Neural crest cell (in vitro differentiated cells): ENCODE data around the gene PCMTD2. TPM values are rescaled to one million over a fixed set of nuclear protein-coding genes. Genes with fewer than 3 reads are reported as not detected.
A peak's percentile ranks its signal among the peaks of the same experiment; 100 is the strongest.

Experiments used
- DNase-seq: peaks from one replicate; pipeline ENCODE4 v3.0.0; 2021; ENCODE audit warnings: low read depth, mixed read lengths, low spot score
- H3K27ac Mint-ChIP-seq: one replicate; pipeline ENCODE4 v1.8.0; 2021; ENCODE audit warnings: mild to moderate bottlenecking, mixed read lengths; ENCODE audit not compliant: unreplicated experiment
- H3K27me3 Mint-ChIP-seq: 2 replicates; pipeline ENCODE4 v1.8.0; 2021; ENCODE audit warnings: low read depth, mild to moderate bottlenecking, mixed read lengths
- H3K36me3 Mint-ChIP-seq: 2 replicates; pipeline ENCODE4 v1.8.0; 2021; ENCODE audit warnings: low read depth, mild to moderate bottlenecking, mixed read lengths
- H3K4me1 Mint-ChIP-seq: 2 replicates; pipeline ENCODE4 v1.8.0; 2021; ENCODE audit warnings: mixed read lengths
- H3K4me3 Mint-ChIP-seq: one replicate; pipeline ENCODE4 v1.8.0; 2021; ENCODE audit warnings: mild to moderate bottlenecking, mixed read lengths
- H3K9me3 Mint-ChIP-seq: 2 replicates; pipeline ENCODE4 v1.8.0; 2021; ENCODE audit warnings: mixed read lengths
- long read RNA-seq: library from polyadenylated mRNA; unstranded; transcript quantifications from one replicate; pipeline ENCODE4 v2.0.0, GENCODE V29; 2020
- total RNA-seq: library from RNA; stranded (reverse); gene quantifications from 2 replicates; pipeline ENCODE4 v1.2.1, GENCODE V29; 2021
- TF ChIP-seq, protein P1 (sequence below): fragments of 200-600 bp; sonication (generic); conservative IDR thresholded peaks from 2 replicates; pipeline ENCODE4 v1.5.0; 2021; ENCODE audit warnings: antibody characterized with exemption, mild to moderate bottlenecking

Gene PCMTD2
- total RNA-seq: 61.6 and 65.4 TPM in 2 replicates
- long read RNA-seq, transcript PCMTD2-203 (6 exons, 3,843 nt): major isoform, 59 of 75 reads
- long read RNA-seq, partial matches to known transcripts: 7 of 75 reads
- long read RNA-seq, other reads (novel, unspliced or antisense): 6 of 75 reads

DNA sequence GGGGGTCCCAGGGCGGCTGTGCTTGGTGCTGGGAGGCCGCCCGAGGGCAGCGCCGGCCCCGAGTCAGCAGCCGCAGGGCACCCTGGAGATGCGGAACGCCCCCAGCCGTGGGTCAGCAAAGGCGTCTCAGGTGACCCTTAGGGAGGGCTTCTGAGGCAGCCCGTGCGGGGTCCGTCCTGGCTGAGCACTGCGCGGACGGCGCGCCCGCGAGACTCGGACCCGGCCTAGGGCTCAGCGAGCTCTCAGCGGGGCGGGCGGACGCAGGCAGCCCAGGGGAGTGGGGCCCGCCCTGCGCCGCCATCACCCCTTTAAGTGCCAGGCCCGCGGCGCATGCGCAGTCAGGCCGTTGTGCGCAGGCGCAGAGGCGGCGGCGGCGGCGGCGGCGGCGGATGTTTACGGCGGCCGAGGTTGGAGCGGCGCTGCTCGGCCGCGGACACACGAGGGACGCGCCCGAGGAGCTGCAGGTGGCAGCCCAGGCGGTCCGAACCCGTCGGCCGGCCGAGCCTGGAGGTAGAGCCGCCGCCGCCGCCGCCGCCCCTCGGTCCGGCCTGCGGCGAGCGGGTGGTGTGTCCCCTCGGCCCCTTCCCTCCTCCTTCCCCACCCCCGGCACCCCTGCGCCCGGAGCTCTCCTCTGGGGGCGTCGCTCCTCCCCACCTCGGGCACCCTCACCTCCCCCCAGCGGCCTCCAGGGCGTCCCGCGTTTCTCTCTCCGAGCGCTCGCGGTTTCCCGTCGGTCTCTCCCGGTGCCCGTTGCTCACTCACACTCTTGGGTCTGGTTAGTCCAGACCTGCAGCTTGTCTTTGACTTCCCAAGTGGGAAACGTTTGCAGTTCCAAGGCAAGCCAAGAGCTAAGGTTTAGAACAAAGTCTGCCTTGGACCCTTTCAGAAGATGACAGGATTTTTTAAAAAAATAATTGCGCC lies at the start of gene PCMTD2:
PCMTD2 (plus strand) TSS at position 388 of the 921 bp plus-strand sequence. CDS start 4,218 bp downstream, outside the sequence.
- Mint-ChIP-seq H3K36me3 (no peaks in the 10 kb centered on the region), H3K4me3 (peak within 1 kb of the TSS; percentile 96), H3K27ac (peak within 1 kb of the TSS; percentile 97), H3K27me3 (peaks cover 22% of the 10 kb centered on the region), H3K9me3 (no peaks in the 10 kb centered on the region), H3K4me1 (peaks cover 30% of the 10 kb centered on the region)
- TF ChIP-seq, protein P1, sequence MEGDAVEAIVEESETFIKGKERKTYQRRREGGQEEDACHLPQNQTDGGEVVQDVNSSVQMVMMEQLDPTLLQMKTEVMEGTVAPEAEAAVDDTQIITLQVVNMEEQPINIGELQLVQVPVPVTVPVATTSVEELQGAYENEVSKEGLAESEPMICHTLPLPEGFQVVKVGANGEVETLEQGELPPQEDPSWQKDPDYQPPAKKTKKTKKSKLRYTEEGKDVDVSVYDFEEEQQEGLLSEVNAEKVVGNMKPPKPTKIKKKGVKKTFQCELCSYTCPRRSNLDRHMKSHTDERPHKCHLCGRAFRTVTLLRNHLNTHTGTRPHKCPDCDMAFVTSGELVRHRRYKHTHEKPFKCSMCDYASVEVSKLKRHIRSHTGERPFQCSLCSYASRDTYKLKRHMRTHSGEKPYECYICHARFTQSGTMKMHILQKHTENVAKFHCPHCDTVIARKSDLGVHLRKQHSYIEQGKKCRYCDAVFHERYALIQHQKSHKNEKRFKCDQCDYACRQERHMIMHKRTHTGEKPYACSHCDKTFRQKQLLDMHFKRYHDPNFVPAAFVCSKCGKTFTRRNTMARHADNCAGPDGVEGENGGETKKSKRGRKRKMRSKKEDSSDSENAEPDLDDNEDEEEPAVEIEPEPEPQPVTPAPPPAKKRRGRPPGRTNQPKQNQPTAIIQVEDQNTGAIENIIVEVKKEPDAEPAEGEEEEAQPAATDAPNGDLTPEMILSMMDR: peak; percentile 22
- DNase-seq: peak; percentile 76

GRCh38 chr20:64206614-64207013 lies 48.9 kb upstream of the PCMTD2 start:
- DNase-seq: no peak
- Mint-ChIP-seq H3K27ac (no peak overlapping the region), H3K27me3 (no peaks in the 10 kb centered on the region), H3K9me3 (no peaks in the 10 kb centered on the region), H3K4me3 (no peak overlapping the region), H3K36me3 (no peaks in the 10 kb centered on the region), H3K4me1 (peaks cover 31% of the 10 kb centered on the region)
- TF ChIP-seq, protein P1: no peak

GRCh38 chr20:64207641-64208590 lies 47.6 kb upstream of the PCMTD2 start:
- Mint-ChIP-seq H3K27me3 (no peaks in the 10 kb centered on the region), H3K4me1 (peaks cover 37% of the 10 kb centered on the region), H3K27ac (peak overlapping the region; percentile 85), H3K9me3 (no peaks in the 10 kb centered on the region), H3K36me3 (no peaks in the 10 kb centered on the region), H3K4me3 (no peak overlapping the region)
- TF ChIP-seq, protein P1: no peak
- no peak for DNase-seq

DNA sequence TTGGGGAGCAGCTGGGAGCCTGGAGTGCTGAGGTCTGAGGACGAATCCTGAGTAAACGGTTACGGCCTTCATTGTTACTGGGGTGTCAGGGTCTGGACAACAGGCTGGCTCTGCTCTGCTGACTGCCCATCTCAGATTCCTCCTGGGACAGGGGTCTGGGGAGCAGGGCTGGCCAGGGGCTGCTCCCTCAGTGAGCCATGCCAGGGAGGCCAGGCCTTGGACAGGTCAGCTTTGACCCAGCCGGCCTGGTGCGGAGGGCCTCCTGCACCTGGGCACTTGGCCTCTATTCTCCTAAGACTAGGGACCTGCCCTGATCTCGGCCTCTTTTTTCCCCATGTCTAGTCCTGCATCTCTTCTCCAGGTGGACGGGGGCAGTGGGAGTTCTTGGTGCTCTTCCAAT lies 46.4 kb upstream of the PCMTD2 start:
- Mint-ChIP-seq H3K4me1 (peaks cover 35% of the 10 kb centered on the region), H3K27me3 (no peaks in the 10 kb centered on the region), H3K9me3 (no peaks in the 10 kb centered on the region), H3K4me3 (no peak overlapping the region), H3K27ac (peak overlapping the region; percentile 8), H3K36me3 (no peaks in the 10 kb centered on the region)
- DNase-seq: no peak
- TF ChIP-seq, protein P1: no peak

GRCh38 chr20:64210656-64211369 lies 44.7 kb upstream of the PCMTD2 start:
- no peak for DNase-seq
- Mint-ChIP-seq H3K4me1 (peaks cover 33% of the 10 kb centered on the region), H3K27me3 (no peaks in the 10 kb centered on the region), H3K36me3 (no peaks in the 10 kb centered on the region), H3K4me3 (no peak overlapping the region), H3K9me3 (no peaks in the 10 kb centered on the region), H3K27ac (peak overlapping the region; percentile 90)
- TF ChIP-seq, protein P1: no peak
